Esophagus muscularis mucosa (tissue), 4 donors: ENCODE data around the gene CIB1.

Experiments used
- CTCF ChIP-seq, 3 experiments: fragments of 200-600 bp in 2 of 3; fragments of 450-650 bp in 1 of 3; sonication (generic) in 2 of 3; IDR thresholded peaks; one replicate each; pipeline ENCODE4 v1.5.1; 2017 to 2019; ENCODE audit warnings: antibody characterized with exemption in 3 of 3, mild to moderate bottlenecking in 2 of 3, moderate library complexity in 1 of 3
- EP300 ChIP-seq: sonication (generic); formaldehyde crosslinking; IDR thresholded peaks from one replicate; pipeline ENCODE4 v1.6.1; 2017; ENCODE audit warnings: antibody characterized with exemption
- POLR2A ChIP-seq: fragments of 450-650 bp; IDR thresholded peaks from one replicate; pipeline ENCODE4 v1.6.1; 2017; ENCODE audit warnings: antibody characterized with exemption, moderate library complexity, mild to moderate bottlenecking, low read depth
- POLR2AphosphoS5 ChIP-seq, 2 donors: sonication (generic); formaldehyde crosslinking; IDR thresholded peaks; one replicate each; pipeline ENCODE4 v1.6.1; 2017; ENCODE audit warnings: antibody characterized with exemption in 2 of 2

- TF ChIP-seq POLR2A = no peak
- TF ChIP-seq CTCF (IDR thresholded peaks at IDR 0.05) = no peak
- TF ChIP-seq EP300 = no peak
- no peak for TF ChIP-seq POLR2AphosphoS5 (IDR thresholded peaks at IDR 0.05)
Measured at GRCh38 chr15:90190606-90191343, 43.0 kb downstream of the CIB1 start.
